Stimulated activated naive CD4-positive, alpha-beta T cell (primary cell): ENCODE data around the gene SHC1.
A peak's percentile ranks its signal among the peaks of the same experiment; 100 is the strongest.

Experiments
- DNase-seq, 6 experiments: peaks; one replicate each; lab custom pipeline; 2025; lab: John Stamatoyannopoulos, UW

The SHC1 gene

DNA sequence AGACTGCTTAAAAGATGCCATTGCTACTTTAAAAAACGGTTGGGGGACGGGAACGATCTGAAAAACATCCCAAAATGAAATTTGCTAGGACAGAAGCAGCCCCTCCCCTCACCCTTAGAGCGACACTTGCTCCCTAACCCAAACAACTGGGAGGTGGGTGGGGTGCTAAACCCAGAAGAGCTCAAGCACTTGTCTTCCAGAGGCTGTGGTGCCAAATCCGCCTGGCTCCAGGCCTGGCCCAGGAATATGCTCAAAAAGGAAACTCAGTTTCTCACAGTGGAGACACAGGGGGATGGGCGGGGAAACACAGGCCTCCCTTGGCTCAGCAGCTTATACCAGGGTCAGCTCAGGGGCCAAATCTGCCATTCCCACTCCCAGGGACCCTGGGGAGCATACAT, 14.0 kb downstream of the SHC1 start:
- DNase-seq: no peak

DNA sequence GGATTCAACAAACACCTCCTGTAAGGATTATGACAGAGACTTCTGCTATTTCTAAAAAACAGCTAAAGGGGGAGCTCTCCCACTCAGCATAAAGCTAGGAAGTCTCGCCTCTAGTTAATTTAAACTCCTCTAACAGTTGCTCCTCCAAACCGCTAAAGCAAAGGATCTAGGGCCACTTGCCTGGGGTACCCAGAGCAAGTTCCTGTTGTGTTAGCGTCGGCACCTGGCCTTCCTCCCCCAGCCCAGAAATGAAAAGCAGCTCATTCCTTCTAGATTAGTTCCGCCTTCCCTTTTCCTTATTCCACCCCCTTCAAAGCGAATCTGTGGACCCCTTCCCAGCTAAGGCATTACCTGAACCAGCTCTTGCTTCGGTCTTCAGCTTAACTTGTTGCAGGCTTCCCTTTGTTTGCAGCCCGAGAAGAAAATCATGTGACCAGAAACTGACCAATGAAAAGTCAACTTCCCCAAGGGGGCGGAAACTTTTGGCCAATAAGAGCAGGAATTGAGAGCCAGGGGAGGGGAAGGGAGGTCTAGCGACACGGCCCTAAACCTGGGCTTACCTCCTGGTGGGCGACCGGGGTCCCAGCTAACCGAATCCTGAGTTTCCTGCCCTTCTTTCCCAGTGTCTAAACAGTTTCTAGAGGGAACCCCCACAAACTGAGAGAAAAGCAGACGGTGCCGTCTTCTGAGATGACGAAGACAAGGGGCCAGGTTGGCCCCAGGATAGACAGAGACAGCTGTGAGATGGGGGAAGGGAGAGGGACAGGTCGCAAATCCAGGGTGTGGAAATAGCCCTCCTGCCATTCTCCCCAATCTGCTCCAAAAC, 14.6 kb downstream of the SHC1 start, which contains the start of gene PBXIP1:
Gene PBXIP1 (minus strand): TSS at position 382 of the 826 bp plus-strand sequence. CDS start 2,378 bp downstream, outside the sequence.
- peak; percentile 71 to 92 (median 86) for DNase-seq

DNA sequence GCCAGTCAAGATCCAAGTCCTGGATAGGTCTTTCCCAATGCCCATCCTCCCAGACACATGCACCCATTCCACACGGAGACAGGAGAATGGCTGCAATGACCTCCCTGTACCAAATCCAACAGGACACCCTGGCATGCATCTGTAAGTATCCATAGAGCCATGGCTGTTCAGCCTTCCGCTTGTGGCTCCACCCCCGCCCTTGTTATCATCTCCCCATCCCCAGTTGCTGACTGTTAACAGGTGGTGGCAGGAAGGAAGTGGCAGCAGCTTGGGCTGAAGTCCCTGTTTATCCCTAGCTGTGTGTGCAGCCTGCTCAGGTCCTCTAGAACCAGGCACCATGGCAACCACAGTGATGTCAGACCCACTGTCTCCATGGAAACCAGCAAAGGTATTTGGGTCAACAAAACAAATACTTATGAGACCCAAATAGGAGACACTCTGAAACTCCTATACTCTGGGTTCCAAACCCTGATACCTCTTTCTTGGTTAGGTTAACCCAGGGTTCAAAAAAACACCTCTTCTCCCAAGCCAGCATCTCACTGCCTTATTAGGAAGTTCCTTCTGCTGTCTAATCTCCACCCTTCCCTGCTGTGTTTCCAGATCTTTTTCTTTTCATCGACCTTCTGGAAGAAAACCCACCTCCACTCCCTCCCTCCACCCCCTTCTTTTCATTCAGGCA, 15.4 kb downstream of the SHC1 start:
- DNase-seq: peak; percentile 85 to 96 (median 94)

GRCh38 chr1:154954541-154954940, 16.0 kb downstream of the SHC1 start:
- no peak for DNase-seq

DNA sequence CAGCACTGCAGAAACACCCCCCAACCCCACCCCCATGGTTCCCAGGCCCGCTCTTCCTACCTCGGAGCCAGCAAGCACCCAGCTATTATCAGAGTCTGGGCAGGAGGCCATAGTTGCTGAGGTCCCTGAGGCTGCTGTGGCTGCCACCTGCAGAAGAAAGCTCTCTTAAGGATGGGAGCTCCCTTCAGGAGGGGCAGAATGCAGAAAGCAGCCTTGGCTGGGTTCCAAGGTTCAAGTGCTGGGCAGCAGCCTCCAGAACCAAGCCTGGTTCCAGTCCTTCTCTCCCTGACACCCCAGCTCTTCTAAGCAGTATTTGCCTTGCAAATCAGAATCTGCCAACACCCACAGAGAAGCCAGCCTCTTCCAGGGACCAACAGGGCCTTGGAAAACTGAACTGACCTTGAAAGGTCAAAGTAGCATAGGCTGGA, 16.9 kb downstream of the SHC1 start:
- no peak for DNase-seq

DNA sequence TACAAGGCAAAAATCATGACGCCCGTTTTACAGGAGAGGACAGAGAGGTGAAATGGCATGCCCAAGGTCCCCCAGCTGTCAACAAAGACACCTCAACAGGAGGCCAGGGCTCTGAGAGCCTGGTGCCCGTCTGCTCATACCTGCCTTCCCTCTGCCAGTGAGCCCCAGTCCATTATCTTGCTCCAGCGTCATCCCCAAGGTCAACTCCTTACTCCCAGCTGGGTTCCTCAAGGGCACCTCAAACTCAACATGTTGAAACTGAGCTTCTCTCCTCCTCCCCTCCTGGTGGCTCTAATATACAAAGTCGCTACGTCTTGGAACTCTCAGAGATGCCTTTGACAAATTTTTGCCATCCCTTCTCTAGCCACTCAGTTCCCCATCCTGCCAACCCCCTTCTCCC, 17.9 kb downstream of the SHC1 start:
- peak in 1 of 6 experiments; percentile 43 for DNase-seq

DNA sequence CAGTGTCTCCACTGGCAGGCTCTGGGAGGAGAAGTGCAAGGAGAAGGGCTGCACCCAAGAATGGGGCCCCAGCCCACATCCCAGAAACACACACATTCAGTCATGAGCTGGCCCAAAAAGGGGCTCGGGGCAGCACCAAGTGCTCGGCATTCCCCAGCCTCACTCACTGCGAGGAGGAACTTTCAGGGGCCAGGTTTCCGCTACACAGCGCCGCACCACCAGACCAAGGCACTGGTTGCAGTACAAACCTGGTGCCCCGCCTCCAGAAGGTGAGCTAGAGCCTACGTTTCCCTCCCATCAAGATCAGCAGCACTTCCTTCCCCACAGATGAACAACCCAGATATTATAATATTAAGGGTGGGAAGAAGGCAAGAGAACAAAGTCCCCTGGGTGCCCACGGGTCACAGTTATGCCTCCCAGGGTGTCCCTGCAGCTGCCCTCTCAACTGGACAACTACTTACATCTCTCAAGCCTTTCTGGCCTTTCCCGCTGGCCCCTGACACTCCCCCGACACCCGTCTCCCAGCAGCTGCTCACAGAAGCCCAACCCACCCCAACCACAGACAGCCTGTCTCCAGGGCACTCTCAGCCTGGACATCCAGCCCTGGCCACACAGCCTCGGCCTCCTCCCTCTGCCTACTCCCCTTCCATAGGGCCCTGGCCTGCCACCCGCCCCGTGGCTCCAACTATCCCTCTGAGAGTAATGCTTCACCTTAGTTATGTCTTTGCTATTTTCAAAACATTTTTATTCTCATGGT, 18.5 kb downstream of the SHC1 start:
- DNase-seq: peak; percentile 62 to 74 (median 67)

DNA sequence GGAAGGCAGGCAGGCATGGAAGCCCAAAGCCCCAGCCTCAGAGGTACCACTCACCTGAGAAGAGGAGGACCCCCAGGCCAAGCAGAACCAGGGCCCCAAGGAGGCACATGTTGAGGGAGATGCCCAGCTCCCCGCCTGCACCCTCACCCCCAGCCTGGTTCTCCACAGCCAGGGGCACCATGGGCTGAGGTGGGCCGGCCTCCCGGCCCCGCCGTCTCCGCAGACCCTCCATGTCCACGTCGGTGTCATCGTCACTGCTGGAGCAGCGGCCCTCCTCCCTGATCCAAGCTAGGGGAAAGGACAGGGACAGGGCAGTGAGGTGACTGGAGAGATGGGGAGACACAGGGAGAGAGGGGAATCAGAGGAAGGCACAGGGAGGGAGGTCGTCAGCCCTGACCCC, 22.5 kb downstream of the SHC1 start:
- no peak for DNase-seq

DNA sequence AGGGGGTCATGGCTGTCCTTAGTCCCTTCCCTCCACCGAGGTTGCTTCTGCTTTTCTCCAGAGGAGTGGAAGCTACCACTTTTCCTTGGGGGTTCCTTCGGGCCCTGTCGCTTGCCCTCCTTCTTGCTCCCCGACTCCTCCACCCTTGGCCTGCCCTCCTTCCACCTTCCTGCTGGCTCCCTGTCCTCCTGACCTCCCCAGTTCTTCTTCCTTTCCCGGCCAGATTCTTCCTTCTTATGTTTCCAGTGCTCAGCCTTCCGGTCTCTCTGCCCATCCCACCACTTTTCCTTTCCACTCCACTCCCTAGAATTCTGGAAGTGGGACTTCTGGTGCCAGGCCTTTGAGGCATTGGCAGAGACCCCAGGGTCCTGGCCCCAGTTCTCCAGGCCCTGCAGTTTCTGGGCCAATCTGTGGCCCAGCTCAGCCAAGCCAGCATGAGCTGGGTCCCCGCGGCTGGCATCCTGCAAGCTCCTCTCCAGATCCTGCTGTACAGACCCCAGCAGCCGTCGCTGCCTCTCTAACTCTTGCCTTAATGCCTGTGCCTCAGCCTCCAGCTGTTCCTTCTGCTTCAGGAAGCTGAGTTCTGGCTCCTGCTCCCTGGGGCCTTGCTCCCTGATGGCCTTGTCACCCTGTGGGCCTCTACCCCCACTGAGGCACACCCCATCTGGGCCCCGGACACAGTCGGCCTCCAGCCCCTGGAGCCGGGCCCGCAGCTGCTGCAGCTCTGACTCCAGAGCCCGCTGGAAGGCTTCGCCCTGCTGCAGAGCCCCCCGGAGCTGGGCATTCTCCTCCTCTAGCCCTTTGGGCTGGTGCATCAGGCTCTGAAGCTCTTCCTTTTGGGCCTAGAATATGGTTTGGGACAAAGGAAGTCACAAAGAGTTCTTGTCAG, 24.3 kb downstream of the SHC1 start:
- no peak for DNase-seq

- no peak for DNase-seq
Observed at GRCh38 chr1:154945160-154945961, 25.2 kb downstream of the SHC1 start.

- no peak for DNase-seq
Observed at GRCh38 chr1:154944401-154945159, 26.0 kb downstream of the SHC1 start.

- peak in 4 of 6 experiments; percentile 20 to 30 (median 24) for DNase-seq
Observed at GRCh38 chr1:154943649-154944400, 26.7 kb downstream of the SHC1 start.

DNA sequence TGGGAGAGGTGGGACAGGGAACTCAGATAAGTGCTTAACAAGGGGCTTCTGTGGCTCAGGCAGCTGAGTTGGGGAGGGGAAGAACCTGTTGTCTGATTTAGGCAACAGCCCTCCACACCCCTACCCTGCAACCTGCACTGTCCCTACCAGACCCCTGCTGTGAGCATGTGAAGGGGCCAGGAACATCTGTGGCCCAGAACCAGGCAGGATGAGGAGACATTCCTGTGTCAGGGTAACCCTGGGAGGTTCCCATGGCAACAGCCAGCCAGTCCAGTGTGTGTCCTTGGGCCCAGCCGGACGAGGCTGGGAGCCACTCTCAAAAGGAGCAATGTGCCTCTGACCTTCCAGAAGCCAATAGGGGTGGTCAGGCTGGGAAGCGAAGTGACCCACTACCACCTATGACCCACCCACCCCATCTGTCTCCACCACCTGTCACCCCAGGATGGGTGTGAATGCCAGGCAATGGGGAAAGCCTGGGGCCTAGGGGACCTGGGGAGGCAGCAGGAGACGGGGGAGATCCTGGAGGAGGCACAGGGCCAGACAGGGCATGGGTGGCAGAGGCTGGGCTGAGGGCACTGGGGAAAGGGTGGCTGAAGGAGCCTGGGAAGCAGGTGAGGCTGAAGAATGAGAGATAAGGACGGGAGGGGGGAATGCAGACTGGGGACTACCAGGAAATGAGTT, 29.1 kb downstream of the SHC1 start:
- DNase-seq: no peak

DNA sequence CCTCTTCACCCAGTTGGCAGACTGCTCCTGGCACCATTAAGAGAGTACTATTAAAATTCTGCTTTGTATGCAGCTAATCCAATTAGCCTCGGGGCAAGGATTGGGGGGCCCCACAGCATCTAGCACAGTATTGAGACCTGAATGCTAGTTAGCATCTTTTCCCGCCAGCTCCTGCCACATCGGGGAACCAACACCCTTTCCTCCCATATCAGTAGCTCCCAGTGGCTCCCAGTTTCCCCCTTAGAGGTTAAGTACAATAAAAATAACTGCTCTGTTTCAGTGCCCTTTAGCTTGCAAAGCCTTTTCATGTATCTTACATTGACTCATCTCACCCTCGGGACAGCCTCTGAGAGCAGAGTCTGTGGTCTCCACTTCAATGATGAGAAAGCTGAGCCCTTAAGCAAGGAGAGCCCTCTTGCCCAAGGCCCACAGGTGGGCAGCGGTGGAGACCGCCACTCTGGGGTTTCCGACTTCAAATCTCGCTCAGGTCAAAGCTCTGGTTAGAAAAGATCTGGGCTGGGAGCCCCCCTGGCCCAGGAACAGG, 29.8 kb downstream of the SHC1 start:
- no peak for DNase-seq

DNA sequence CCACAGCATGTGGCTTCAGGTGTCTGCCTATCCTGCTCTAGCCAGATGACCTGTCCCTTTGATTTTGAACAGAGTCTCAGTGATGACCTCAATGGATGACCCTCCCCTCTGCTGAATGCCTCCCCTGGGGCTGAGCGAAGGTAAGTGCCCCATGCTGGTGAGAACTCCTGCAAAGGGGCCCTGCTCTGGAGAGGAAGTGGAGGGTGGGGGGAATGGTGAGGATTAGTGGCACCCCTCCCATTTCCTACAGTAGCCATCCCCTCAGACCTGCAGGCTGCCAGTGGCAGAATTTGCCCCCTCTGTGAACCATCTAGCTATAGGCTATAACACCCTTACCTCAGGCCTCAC, 30.4 kb downstream of the SHC1 start:
- DNase-seq: no peak

DNA sequence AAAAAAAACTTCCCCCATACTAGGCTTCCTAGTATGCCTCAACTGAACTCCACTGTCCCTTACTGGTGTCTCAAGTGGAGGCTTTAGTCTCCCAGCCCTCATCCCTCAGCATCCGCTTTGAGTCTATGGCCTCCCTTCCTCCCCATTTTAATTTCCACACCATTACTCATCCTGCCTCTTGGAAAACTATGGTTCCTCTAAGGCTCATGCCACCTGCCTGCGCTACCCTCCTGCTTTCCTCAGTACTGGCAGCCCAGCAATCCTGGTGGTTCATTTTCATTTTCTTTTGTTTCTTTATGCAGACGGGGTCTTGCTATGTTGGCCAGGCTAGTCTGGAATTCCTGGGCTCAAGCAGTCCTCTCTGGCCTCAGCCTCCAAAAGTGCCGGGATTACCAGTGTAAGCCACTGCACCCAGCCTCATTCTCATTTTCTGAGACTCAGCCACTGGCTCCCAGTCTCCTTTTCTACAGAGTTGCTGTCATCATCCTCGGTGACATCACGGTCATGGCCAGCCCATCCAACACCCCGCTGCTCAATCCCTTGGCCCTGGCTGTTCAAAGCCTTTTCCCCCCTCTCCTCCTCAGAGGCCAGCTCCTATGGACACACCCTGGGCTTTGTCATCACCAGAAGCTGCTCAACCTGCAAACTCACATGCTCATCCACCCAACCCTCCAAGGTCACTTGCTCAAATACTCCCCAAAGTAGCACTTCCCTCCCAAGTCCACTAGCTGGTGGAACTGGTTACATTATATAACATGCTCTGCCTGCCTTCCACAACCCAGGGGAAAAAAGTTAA, 31.7 kb downstream of the SHC1 start:
- DNase-seq: no peak

DNA sequence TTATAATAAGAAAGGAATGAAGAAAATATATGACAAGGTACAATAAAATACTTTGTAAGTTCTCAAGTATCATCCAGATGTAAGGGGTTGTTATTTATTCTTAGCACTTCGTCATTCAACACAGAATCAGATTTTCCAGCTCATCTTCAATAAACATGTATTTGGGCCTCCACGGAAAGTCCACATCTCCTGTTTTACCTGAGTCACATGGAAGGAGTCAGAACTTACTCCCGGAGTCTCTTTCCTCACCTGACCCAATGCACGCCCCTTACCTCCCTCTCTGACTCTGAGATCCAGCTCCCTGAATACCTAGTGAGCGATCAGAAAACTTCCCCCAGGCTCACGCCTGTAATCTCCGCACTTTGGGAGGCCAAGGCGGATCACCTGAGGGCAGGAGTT, 32.6 kb downstream of the SHC1 start:
- no peak for DNase-seq
